SK-N-MC (cell line): ENCODE results near the gene PDZD4.

Experiments used
- EZH2 ChIP-seq: fragments of 200-600 bp; sonication (generic); IDR thresholded peaks from one replicate; pipeline ENCODE4 v1.6.1; 2017; ENCODE audit warnings: antibody characterized with exemption
- FOXP2 ChIP-seq: optimal IDR thresholded peaks from 2 replicates; pipeline ENCODE3; 2011; ENCODE audit warnings: mild to moderate bottlenecking, moderate library complexity; ENCODE audit not compliant: insufficient read depth; ENCODE audit errors: extremely low read length, control extremely low read depth
- POLR2AphosphoS5 ChIP-seq: IDR thresholded peaks from 2 replicates; pipeline ENCODE4 v1.6.1; 2012; ENCODE audit warnings: mild to moderate bottlenecking, low read depth, low read length, borderline replicate concordance

DNA sequence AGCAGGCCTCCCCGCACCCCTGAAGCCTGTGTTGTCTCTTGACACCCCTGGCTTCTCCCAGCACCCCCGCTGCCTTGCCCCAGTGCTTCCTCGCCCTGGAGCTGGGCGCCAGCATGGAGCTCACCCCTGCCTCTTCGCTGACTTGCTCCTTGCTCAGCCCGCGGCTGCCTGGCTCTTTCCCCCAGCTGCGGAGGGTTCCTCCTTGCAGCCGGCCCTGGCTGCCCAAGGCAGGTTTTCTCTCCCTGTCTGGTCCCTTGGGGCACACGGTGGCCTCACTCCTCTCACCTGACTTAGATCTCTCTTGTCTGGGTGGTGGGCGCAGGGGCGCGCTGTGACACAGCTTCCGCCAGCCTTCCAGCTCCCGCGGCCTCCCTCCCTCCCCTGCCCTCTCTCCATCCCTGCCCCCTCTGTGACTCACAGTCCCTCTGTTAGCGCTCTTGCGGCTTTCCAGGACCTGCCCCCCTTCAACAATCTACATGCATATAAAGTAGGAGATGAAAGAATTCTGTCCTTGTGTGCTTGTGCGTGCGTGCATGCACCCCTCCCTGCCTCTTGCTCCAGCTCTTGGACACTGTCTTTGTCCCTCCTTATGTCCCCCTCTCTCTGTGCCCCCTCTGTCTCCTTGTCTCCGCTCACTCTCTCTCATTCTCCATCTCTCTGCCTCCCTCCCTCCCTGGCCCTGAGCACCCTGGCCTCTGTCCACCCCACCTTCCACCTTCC, 64.1 kb downstream of the PDZD4 start:
- TF ChIP-seq EZH2: no peak
- TF ChIP-seq POLR2AphosphoS5: no peak
- no peak for TF ChIP-seq FOXP2
